G401.6 (cell line): ENCODE measurements around the gene VAC14.
A peak's percentile ranks its signal among the peaks of the same experiment; 100 is the strongest.
"Not testable (repeated sequence)": the region's sequence is repeated elsewhere in the genome, so short reads cannot be mapped to it uniquely, and the experiment has no call there.

Experiments used
- FAIRE-seq: peaks from 2 replicates; lab custom pipeline; 2012; peaks lifted over from hg19 to GRCh38; lab: Jason Lieb, UNC

The VAC14 gene

GRCh38 chr16:70660672-70661350 is 140.1 kb downstream of the VAC14 start:
- no peak for FAIRE-seq

- no peak for FAIRE-seq
Measured at GRCh38 chr16:70659953-70660671, 140.8 kb downstream of the VAC14 start.

GRCh38 chr16:70659546-70659945 is 141.4 kb downstream of the VAC14 start:
- FAIRE-seq: no peak

- FAIRE-seq: no peak
Measured at GRCh38 chr16:70658921-70659320, 142.0 kb downstream of the VAC14 start.

GRCh38 chr16:70657956-70658355 is 143.0 kb downstream of the VAC14 start:
- no peak for FAIRE-seq

GRCh38 chr16:70656712-70657263 is 144.2 kb downstream of the VAC14 start:
- no peak for FAIRE-seq

GRCh38 chr16:70656065-70656711 is 144.8 kb downstream of the VAC14 start:
- no peak for FAIRE-seq

GRCh38 chr16:70653809-70654771 is 146.9 kb downstream of the VAC14 start:
- FAIRE-seq: peak; percentile 98

- FAIRE-seq: no peak
Measured at GRCh38 chr16:70653406-70653805, 147.6 kb downstream of the VAC14 start.

GRCh38 chr16:70652322-70652721 is 148.6 kb downstream of the VAC14 start:
- no peak for FAIRE-seq

- no peak for FAIRE-seq
Measured at GRCh38 chr16:70651524-70651923, 149.4 kb downstream of the VAC14 start.

GRCh38 chr16:70650216-70650615 is 150.7 kb downstream of the VAC14 start:
- no peak for FAIRE-seq

- FAIRE-seq: no peak
Measured at GRCh38 chr16:70649300-70649699, 151.7 kb downstream of the VAC14 start.

- FAIRE-seq: no peak
Measured at GRCh38 chr16:70648606-70649005, 152.4 kb downstream of the VAC14 start.

GRCh38 chr16:70647441-70648359 is 153.3 kb downstream of the VAC14 start:
- no peak for FAIRE-seq

GRCh38 chr16:70646260-70647241 is 154.4 kb downstream of the VAC14 start, which contains the start of gene IL34:
Gene IL34, plus strand, starts transcription at chr16:70646559. Its CDS starts 389 bp downstream, at chr16:70646948.
- FAIRE-seq: no peak

- FAIRE-seq: no peak
Measured at GRCh38 chr16:70644763-70645597, 156.0 kb downstream of the VAC14 start.

GRCh38 chr16:70643264-70643663 is 157.7 kb downstream of the VAC14 start:
- not testable (repeated sequence) for FAIRE-seq
